Vagina (tissue), 2 donors: ENCODE results near the gene UST.

ENCODE experiments used
- POLR2AphosphoS5 ChIP-seq, 2 donors: sonication (generic); formaldehyde crosslinking; IDR thresholded peaks; one replicate each; pipeline ENCODE4 v1.9.0; 2017; ENCODE audit warnings: antibody characterized with exemption in 2 of 2, mild to moderate bottlenecking in 2 of 2, low read depth in 1 of 2; ENCODE audit not compliant: insufficient read depth in 1 of 2
- TF ChIP-seq, protein P1 (sequence below), 3 experiments: fragments of 450-650 bp in 2 of 3; fragments of 200-600 bp in 1 of 3; sonication (generic) in 1 of 3; IDR thresholded peaks; one replicate each; pipeline ENCODE4 v1.5.1; 2017 to 2019; ENCODE audit warnings: antibody characterized with exemption in 3 of 3, mild to moderate bottlenecking in 2 of 3, moderate library complexity in 2 of 3

DNA sequence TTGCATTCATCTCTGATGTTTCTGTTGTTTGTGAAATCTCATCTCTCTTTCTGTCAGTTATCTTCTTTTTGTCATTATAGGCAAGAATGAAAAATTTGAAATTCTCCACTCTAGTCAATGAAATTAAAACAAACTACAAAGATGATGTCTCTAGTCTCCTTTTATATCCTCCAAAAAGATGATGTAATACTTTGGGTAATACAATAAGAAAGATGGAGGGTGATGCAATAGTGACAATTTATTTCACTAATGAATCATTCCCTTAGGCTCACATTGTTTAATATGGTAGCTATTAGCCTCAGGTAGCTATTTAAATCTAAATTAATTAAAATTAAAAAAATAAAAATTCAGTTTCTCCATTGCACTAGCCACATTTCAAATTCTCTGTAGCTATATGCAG, 145.4 kb downstream of the UST start:
- TF ChIP-seq, protein P1, sequence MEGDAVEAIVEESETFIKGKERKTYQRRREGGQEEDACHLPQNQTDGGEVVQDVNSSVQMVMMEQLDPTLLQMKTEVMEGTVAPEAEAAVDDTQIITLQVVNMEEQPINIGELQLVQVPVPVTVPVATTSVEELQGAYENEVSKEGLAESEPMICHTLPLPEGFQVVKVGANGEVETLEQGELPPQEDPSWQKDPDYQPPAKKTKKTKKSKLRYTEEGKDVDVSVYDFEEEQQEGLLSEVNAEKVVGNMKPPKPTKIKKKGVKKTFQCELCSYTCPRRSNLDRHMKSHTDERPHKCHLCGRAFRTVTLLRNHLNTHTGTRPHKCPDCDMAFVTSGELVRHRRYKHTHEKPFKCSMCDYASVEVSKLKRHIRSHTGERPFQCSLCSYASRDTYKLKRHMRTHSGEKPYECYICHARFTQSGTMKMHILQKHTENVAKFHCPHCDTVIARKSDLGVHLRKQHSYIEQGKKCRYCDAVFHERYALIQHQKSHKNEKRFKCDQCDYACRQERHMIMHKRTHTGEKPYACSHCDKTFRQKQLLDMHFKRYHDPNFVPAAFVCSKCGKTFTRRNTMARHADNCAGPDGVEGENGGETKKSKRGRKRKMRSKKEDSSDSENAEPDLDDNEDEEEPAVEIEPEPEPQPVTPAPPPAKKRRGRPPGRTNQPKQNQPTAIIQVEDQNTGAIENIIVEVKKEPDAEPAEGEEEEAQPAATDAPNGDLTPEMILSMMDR (IDR thresholded peaks at IDR 0.05) = no peak
- TF ChIP-seq POLR2AphosphoS5 (IDR thresholded peaks at IDR 0.05; ENCODE audit: insufficient read depth in 1 of 2, low read depth in 1 of 2) = no peak
